Measurements from ENCODE around the gene VIPAS39.

DNA sequence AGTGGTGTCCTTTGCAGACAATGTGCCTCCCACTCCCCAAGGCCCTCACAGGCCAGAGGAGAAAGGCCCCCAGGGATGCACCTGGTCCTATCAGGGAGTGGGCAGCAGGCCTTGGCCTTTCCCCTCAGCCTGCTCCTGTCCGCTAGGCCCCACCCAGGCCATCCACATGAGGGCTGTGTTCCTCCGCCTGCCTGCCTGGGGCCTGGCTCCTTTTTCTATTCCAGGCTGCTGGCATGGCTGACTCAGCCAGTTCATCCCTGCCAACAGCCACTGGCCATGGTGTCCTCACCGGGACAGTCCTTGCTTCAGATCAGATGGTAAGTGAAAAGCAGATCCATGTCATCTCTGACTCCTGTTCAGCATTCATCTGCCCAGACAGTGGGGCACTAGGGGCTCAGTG is 27.9 kb upstream of the VIPAS39 start:
- TF ChIP-seq, protein P1, sequence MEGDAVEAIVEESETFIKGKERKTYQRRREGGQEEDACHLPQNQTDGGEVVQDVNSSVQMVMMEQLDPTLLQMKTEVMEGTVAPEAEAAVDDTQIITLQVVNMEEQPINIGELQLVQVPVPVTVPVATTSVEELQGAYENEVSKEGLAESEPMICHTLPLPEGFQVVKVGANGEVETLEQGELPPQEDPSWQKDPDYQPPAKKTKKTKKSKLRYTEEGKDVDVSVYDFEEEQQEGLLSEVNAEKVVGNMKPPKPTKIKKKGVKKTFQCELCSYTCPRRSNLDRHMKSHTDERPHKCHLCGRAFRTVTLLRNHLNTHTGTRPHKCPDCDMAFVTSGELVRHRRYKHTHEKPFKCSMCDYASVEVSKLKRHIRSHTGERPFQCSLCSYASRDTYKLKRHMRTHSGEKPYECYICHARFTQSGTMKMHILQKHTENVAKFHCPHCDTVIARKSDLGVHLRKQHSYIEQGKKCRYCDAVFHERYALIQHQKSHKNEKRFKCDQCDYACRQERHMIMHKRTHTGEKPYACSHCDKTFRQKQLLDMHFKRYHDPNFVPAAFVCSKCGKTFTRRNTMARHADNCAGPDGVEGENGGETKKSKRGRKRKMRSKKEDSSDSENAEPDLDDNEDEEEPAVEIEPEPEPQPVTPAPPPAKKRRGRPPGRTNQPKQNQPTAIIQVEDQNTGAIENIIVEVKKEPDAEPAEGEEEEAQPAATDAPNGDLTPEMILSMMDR (IDR thresholded peaks at IDR 0.05), result no peak
- TF ChIP-seq POLR2A (IDR thresholded peaks at IDR 0.05), result no peak

Data from tibial nerve (tissue), 3 donors.